OCI-LY1 (cell line): Measurements from ENCODE around the gene CDH22.

Source experiments
- H2AFZ ChIP-seq: fragments of 200-600 bp; sonication (generic), shearing (Covaris generic); 2 replicates; pipeline ENCODE4 v1.6.0; 2014; ENCODE audit warnings: antibody characterized with exemption, mild to moderate bottlenecking, low read length
- H3F3A ChIP-seq: fragments of 200-600 bp; sonication (generic), shearing (Covaris generic); 2 replicates; pipeline ENCODE4 v1.6.0; 2014; ENCODE audit warnings: mild to moderate bottlenecking, antibody characterized with exemption, low read length, moderate library complexity; ENCODE audit not compliant: insufficient read depth
- H3K27ac ChIP-seq: fragments of 200-600 bp; sonication (generic); 2 replicates; pipeline ENCODE4 v1.5.1; 2014; ENCODE audit warnings: low read length, mixed run types, mild to moderate bottlenecking, low read depth; ENCODE audit not compliant: poor library complexity, severe bottlenecking
- H3K27me3 ChIP-seq: fragments of 200-600 bp; sonication (generic); 2 replicates; pipeline ENCODE4 v1.6.0; 2014; ENCODE audit warnings: antibody characterized with exemption, mild to moderate bottlenecking, low read length, moderate library complexity; ENCODE audit not compliant: insufficient read depth
- H3K36me3 ChIP-seq: fragments of 200-600 bp; sonication (generic); 2 replicates; pipeline ENCODE4 v1.6.1; 2014; ENCODE audit warnings: mild to moderate bottlenecking, antibody characterized with exemption, low read length, moderate library complexity, mixed read lengths; ENCODE audit not compliant: insufficient read depth
- H3K4me1 ChIP-seq: fragments of 200-600 bp; sonication (generic); 2 replicates; pipeline ENCODE4 v1.5.1; 2014; ENCODE audit warnings: mild to moderate bottlenecking, low read length, moderate library complexity; ENCODE audit not compliant: insufficient read depth, severe bottlenecking
- H3K4me2 ChIP-seq: fragments of 200-600 bp; sonication (generic), shearing (Covaris generic); 2 replicates; pipeline ENCODE4 v1.6.1; 2014; ENCODE audit warnings: low read length
- H3K4me3 ChIP-seq: fragments of 200-600 bp; sonication (generic); 2 replicates; pipeline ENCODE4 v1.5.1; 2014; ENCODE audit warnings: low read length, low read depth, mild to moderate bottlenecking, mixed read lengths; ENCODE audit not compliant: poor library complexity, severe bottlenecking
- H3K79me2 ChIP-seq: fragments of 200-600 bp; shearing (Covaris generic); 2 replicates; pipeline ENCODE4 v1.6.1; 2016; ENCODE audit warnings: mixed run types, low read length, mixed read lengths; ENCODE audit not compliant: insufficient read depth
- H3K9ac ChIP-seq: fragments of 200-600 bp; sonication (generic), shearing (Covaris generic); 2 replicates; pipeline ENCODE4 v1.6.1; 2014; ENCODE audit warnings: mild to moderate bottlenecking, low read length, mixed read lengths
- H3K9me2 ChIP-seq: fragments of 200-600 bp; sonication (generic), shearing (Covaris generic); 2 replicates; pipeline ENCODE4 v1.6.1; 2014; ENCODE audit warnings: low read depth, mild to moderate bottlenecking, low read length, mixed read lengths
- H3K9me3 ChIP-seq: fragments of 200-600 bp; shearing (Covaris generic); 2 replicates; pipeline ENCODE4 v1.6.1; 2014; ENCODE audit warnings: low read length, mixed read lengths
- H4K20me1 ChIP-seq: fragments of 200-600 bp; sonication (generic), shearing (Covaris generic); 2 replicates; pipeline ENCODE4 v1.6.0; 2016; ENCODE audit warnings: mild to moderate bottlenecking, low read length; ENCODE audit not compliant: insufficient read depth
- CTCF ChIP-seq: fragments of 200-600 bp; sonication (generic), shearing (Covaris generic); IDR thresholded peaks from 2 replicates; pipeline ENCODE4 v1.5.1; 2017; ENCODE audit warnings: mild to moderate bottlenecking, antibody characterized with exemption, low read length, moderate library complexity, mixed read lengths
- EZH2 ChIP-seq: fragments of 200-600 bp; sonication (generic), shearing (Covaris generic); IDR thresholded peaks from 2 replicates; pipeline ENCODE4 v1.8.0; 2017; ENCODE audit warnings: borderline replicate concordance, mixed run types, mild to moderate bottlenecking, antibody characterized with exemption, low read length, moderate library complexity, mixed read lengths

Gene CDH22

GRCh38 chr20:46233701-46234100 lies 74.6 kb downstream of the CDH22 start:
- H3K27ac ChIP-seq: no peak overlapping the region
- H3K9me3 ChIP-seq: no peaks in the 10 kb centered on the region
- H3F3A ChIP-seq: no peaks in the 10 kb centered on the region
- no peak overlapping the region for H3K4me2 ChIP-seq
- TF ChIP-seq EZH2: no peak
- no peak overlapping the region for H3K9ac ChIP-seq
- no peaks in the 10 kb centered on the region for H3K27me3 ChIP-seq
- H3K79me2 ChIP-seq: no peaks in the 10 kb centered on the region
- H2AFZ ChIP-seq: no peak overlapping the region
- H3K9me2 ChIP-seq: no peaks in the 10 kb centered on the region
- H3K4me1 ChIP-seq: no peaks in the 10 kb centered on the region
- H4K20me1 ChIP-seq: no peaks in the 10 kb centered on the region
- no peaks in the 10 kb centered on the region for H3K36me3 ChIP-seq
- no peak overlapping the region for H3K4me3 ChIP-seq

GRCh38 chr20:46232539-46232938 lies 75.8 kb downstream of the CDH22 start:
- Histone ChIP-seq H3K4me2 (no peak overlapping the region), H3F3A (no peaks in the 10 kb centered on the region), H3K27me3 (no peaks in the 10 kb centered on the region), H3K4me1 (no peaks in the 10 kb centered on the region), H3K9ac (no peak overlapping the region), H3K27ac (no peak overlapping the region), H4K20me1 (no peaks in the 10 kb centered on the region), H3K36me3 (no peaks in the 10 kb centered on the region), H2AFZ (no peak overlapping the region), H3K4me3 (no peak overlapping the region), H3K9me3 (no peaks in the 10 kb centered on the region), H3K79me2 (no peaks in the 10 kb centered on the region), H3K9me2 (no peaks in the 10 kb centered on the region)
- TF ChIP-seq EZH2 (no peak), CTCF (no peak)

- H3K27me3 ChIP-seq: no peaks in the 10 kb centered on the region
- H3K4me2 ChIP-seq: no peak overlapping the region
- H3K4me3 ChIP-seq: no peak overlapping the region
- no peaks in the 10 kb centered on the region for H3K9me2 ChIP-seq
- TF ChIP-seq CTCF: no peak
- TF ChIP-seq EZH2: no peak
- no peak overlapping the region for H2AFZ ChIP-seq
- no peaks in the 10 kb centered on the region for H3K79me2 ChIP-seq
- H4K20me1 ChIP-seq: no peaks in the 10 kb centered on the region
- H3F3A ChIP-seq: no peaks in the 10 kb centered on the region
- H3K27ac ChIP-seq: no peak overlapping the region
- H3K9ac ChIP-seq: no peak overlapping the region
- H3K9me3 ChIP-seq: no peaks in the 10 kb centered on the region
- H3K4me1 ChIP-seq: no peaks in the 10 kb centered on the region
- no peaks in the 10 kb centered on the region for H3K36me3 ChIP-seq
Measured at GRCh38 chr20:46230801-46231282, 77.5 kb downstream of the CDH22 start.

GRCh38 chr20:46230106-46230491 lies 78.2 kb downstream of the CDH22 start:
- Histone ChIP-seq H3F3A (no peaks in the 10 kb centered on the region), H3K9ac (no peak overlapping the region), H3K27ac (no peak overlapping the region), H3K9me2 (no peaks in the 10 kb centered on the region), H3K79me2 (no peaks in the 10 kb centered on the region), H3K4me3 (no peak overlapping the region), H3K4me1 (no peaks in the 10 kb centered on the region), H3K27me3 (no peaks in the 10 kb centered on the region), H3K4me2 (no peak overlapping the region), H3K36me3 (no peaks in the 10 kb centered on the region), H4K20me1 (no peaks in the 10 kb centered on the region), H3K9me3 (no peaks in the 10 kb centered on the region), H2AFZ (no peak overlapping the region)
- no peak for TF ChIP-seq CTCF
- no peak for TF ChIP-seq EZH2
